GM12891 (cell line): ENCODE results near the gene ARHGAP15.

Experiments used
- PAX5 ChIP-seq: IDR thresholded peaks from 2 replicates; pipeline ENCODE4 v1.6.1; 2011; ENCODE audit warnings: low read length, moderate library complexity, mild to moderate bottlenecking; ENCODE audit not compliant: insufficient read depth, severe bottlenecking
- POLR2A ChIP-seq: IDR thresholded peaks from 2 replicates; pipeline ENCODE4 v1.6.1; 2011; ENCODE audit warnings: low read depth, low read length, control low read depth
- POLR2AphosphoS5 ChIP-seq: IDR thresholded peaks from 2 replicates; pipeline ENCODE4 v1.6.1; 2011; ENCODE audit warnings: low read depth, low read length, control low read depth
- POU2F2 ChIP-seq: IDR thresholded peaks from 2 replicates; pipeline ENCODE4 v1.6.1; 2011; ENCODE audit warnings: low read depth, mild to moderate bottlenecking, control low read depth, low read length, moderate library complexity
- SPI1 ChIP-seq: IDR thresholded peaks from 2 replicates; pipeline ENCODE4 v1.6.1; 2011; ENCODE audit warnings: low read depth, low read length, control low read depth
- TAF1 ChIP-seq: IDR thresholded peaks from 2 replicates; pipeline ENCODE4 v1.6.1; 2011; ENCODE audit warnings: low read depth, low read length, control low read depth

- TF ChIP-seq TAF1 (no peak), PAX5 (no peak), SPI1 (no peak), POLR2A (no peak), POLR2AphosphoS5 (no peak), POU2F2 (no peak)
Measured at GRCh38 chr2:143768991-143769390, 639.8 kb downstream of the ARHGAP15 start.
